Liver (tissue), 9 donors: ENCODE data around the gene CWC25. TPM values are rescaled to one million over a fixed set of nuclear protein-coding genes. Genes with fewer than 3 reads are reported as not detected.

Experiments used
- DNase-seq: peaks from one replicate; pipeline ENCODE4 v3.0.0-alpha.2; 2017; ENCODE audit warnings: low spot score
- H3K27ac ChIP-seq, 2 donors: one replicate each; pipeline ENCODE4 v1.7.0; 2013; ENCODE audit warnings: inconsistent platforms in 2 of 2, low read length in 2 of 2, control low read depth in 1 of 2, low read depth in 1 of 2, mild to moderate bottlenecking in 1 of 2
- H3K27me3 ChIP-seq, 4 donors: one replicate each; pipeline versions ENCODE4 v1.6.1 to v1.7.0; 2013; ENCODE audit warnings: low read length in 3 of 4, inconsistent platforms in 1 of 4, mild to moderate bottlenecking in 1 of 4, moderate library complexity in 1 of 4; ENCODE audit not compliant: control insufficient read depth in 4 of 4, insufficient read depth in 4 of 4
- H3K36me3 ChIP-seq, 4 donors: one replicate each; pipeline versions ENCODE4 v1.6.1 to v1.7.0; 2013; ENCODE audit warnings: low read length in 3 of 4, mild to moderate bottlenecking in 3 of 4, low read depth in 1 of 4, moderate library complexity in 1 of 4; ENCODE audit not compliant: control insufficient read depth in 4 of 4, insufficient read depth in 3 of 4
- H3K4me1 ChIP-seq, 4 donors: one replicate each; pipeline versions ENCODE4 v1.6.1 to v1.7.0; 2013; ENCODE audit warnings: low read length in 3 of 4, mild to moderate bottlenecking in 3 of 4, moderate library complexity in 1 of 4; ENCODE audit not compliant: control insufficient read depth in 4 of 4, insufficient read depth in 4 of 4
- H3K4me3 ChIP-seq, 3 donors: one replicate each; pipeline versions ENCODE4 v1.6.1 to v1.7.0; 2013; ENCODE audit warnings: low read length in 3 of 3, control low read depth in 1 of 3, low read depth in 1 of 3, mild to moderate bottlenecking in 1 of 3
- H3K9ac ChIP-seq, 2 donors: one replicate each; pipeline ENCODE4 v1.7.0; 2013; ENCODE audit warnings: low read length in 2 of 2, mild to moderate bottlenecking in 2 of 2, moderate library complexity in 2 of 2, control low read depth in 1 of 2, low read depth in 1 of 2
- H3K9me3 ChIP-seq, 4 donors: one replicate each; pipeline versions ENCODE4 v1.6.1 to v1.7.0; 2013; ENCODE audit warnings: low read length in 3 of 4; ENCODE audit not compliant: control insufficient read depth in 4 of 4
- EGR1 ChIP-seq, 2 donors: IDR thresholded peaks; 2 replicates each; pipeline ENCODE4 v1.6.1; 2016 to 2018; ENCODE audit warnings: antibody characterized with exemption in 2 of 2, low read depth in 2 of 2
- FOXA1 ChIP-seq: IDR thresholded peaks from 2 replicates; pipeline ENCODE4 v1.6.1; 2016; ENCODE audit warnings: antibody characterized with exemption
- FOXA2 ChIP-seq: IDR thresholded peaks from 2 replicates; pipeline ENCODE4 v1.6.1; 2016; ENCODE audit warnings: antibody characterized with exemption
- GABPA ChIP-seq, 2 donors: IDR thresholded peaks in 1 of 2; conservative IDR thresholded peaks in 1 of 2; 2 replicates each; pipeline ENCODE4 v1.6.1; 2016; ENCODE audit warnings: antibody characterized with exemption in 2 of 2, mild to moderate bottlenecking in 1 of 2, moderate library complexity in 1 of 2
- HNF4A ChIP-seq, 2 donors: conservative IDR thresholded peaks; 2 replicates each; pipeline ENCODE4 v1.6.1; 2016; ENCODE audit warnings: antibody characterized with exemption in 2 of 2, mild to moderate bottlenecking in 2 of 2
- HNF4G ChIP-seq: IDR thresholded peaks from 2 replicates; pipeline ENCODE4 v1.6.1; 2016; ENCODE audit warnings: antibody characterized with exemption
- JUND ChIP-seq, 2 donors: IDR thresholded peaks; 2 replicates each; pipeline ENCODE4 v1.6.1; 2016; ENCODE audit warnings: antibody characterized with exemption in 2 of 2
- NR2F2 ChIP-seq: IDR thresholded peaks from 2 replicates; pipeline ENCODE4 v1.6.1; 2016; ENCODE audit warnings: antibody characterized with exemption
- RAD21 ChIP-seq, 2 donors: IDR thresholded peaks; 2 replicates each; pipeline ENCODE4 v1.6.1; 2016; ENCODE audit warnings: antibody characterized with exemption in 2 of 2, mild to moderate bottlenecking in 2 of 2
- RXRA ChIP-seq, 2 donors: IDR thresholded peaks; 2 replicates each; pipeline ENCODE4 v1.6.1; 2017 to 2018; ENCODE audit warnings: antibody characterized with exemption in 2 of 2, mild to moderate bottlenecking in 1 of 2
- SP1 ChIP-seq: IDR thresholded peaks from 2 replicates; pipeline ENCODE4 v1.6.1; 2018; ENCODE audit warnings: antibody characterized with exemption, mild to moderate bottlenecking
- TAF1 ChIP-seq: conservative IDR thresholded peaks from 2 replicates; pipeline ENCODE4 v1.6.1; 2016; ENCODE audit warnings: antibody characterized with exemption, mild to moderate bottlenecking
- YY1 ChIP-seq: IDR thresholded peaks from 2 replicates; pipeline ENCODE4 v1.6.1; 2016; ENCODE audit warnings: antibody characterized with exemption, mild to moderate bottlenecking
- WGBS: extraction: QIAGEN DNeasy Blood & Tissue Kit; methylation state at CpG from one replicate; pipeline ENCODE4 v1.1.7; 2013; 5-methylcytosine and 5-hydroxymethylcytosine counted together
- polyA plus RNA-seq, 2 donors: library from polyadenylated mRNA; stranded (reverse) in 1 of 2; unstranded in 1 of 2; fragments of 200-250 nt in 1 of 2; fragments of >200 nt in 1 of 2; fragmentation: Nextera tagmentation in 1 of 2; extraction: Ambion mirVana in 1 of 2; gene quantifications; one replicate each; pipeline versions ENCODE4 v1.2.1 to v1.2.3, GENCODE V29; 2013 to 2015
- total RNA-seq, 2 donors: library from RNA; depleted of rRNA; stranded (reverse); fragments of >200 nt; gene quantifications; one replicate each; pipeline ENCODE4 v1.2.3, GENCODE V29; 2014
- TF ChIP-seq, protein P1 (sequence below): IDR thresholded peaks from 2 replicates; pipeline ENCODE4 v1.6.1; 2016; ENCODE audit warnings: antibody characterized with exemption
- TF ChIP-seq, protein P2 (sequence below): fragments of 150-350 bp; IDR thresholded peaks from 2 replicates; pipeline ENCODE4 v1.5.1; 2017; ENCODE audit warnings: improper control_type of control experiment, low read depth, low read length; ENCODE audit not compliant: missing input control
- TF ChIP-seq, protein P3 (sequence below): IDR thresholded peaks from 2 replicates; pipeline ENCODE4 v1.6.1; 2016; ENCODE audit warnings: antibody characterized with exemption
- TF ChIP-seq, protein P4 (sequence below): IDR thresholded peaks from 2 replicates; pipeline ENCODE4 v1.6.1; 2016; ENCODE audit warnings: antibody characterized with exemption
- TF ChIP-seq, protein P5 (sequence below): IDR thresholded peaks from 2 replicates; pipeline ENCODE4 v1.6.1; 2016; ENCODE audit warnings: antibody characterized with exemption, mild to moderate bottlenecking
- donor health status: healthy.
- donor health status: healthy.
- donor health status: healthy.
- donor health status: healthy.
- donor health status: healthy.

Gene CWC25
- total and polyA plus RNA-seq, 4 donors = 5.7 to 10.0 (median 7.4) TPM

DNA sequence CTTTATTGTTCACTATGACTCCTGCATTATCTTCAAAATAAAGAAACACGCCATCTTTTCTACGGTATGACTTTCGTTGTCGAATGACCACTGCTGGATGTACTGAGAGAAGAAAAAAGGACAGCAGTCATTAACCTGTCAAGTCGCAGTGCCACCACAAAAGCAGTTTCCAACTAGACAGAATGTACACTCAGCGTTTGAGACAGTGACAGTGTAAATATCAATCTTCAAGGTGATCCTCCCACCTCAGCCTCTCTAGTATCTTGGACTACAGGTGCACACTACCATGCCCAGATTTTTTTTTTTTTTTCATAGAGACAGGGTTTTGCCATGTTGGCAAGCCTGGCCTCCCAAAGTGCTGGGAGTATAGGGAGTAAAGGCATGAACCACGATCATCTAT lies 25.3 kb upstream of the CWC25 start:
- Histone ChIP-seq H3K27ac (no peak overlapping the region), H3K4me1 (peaks cover 0 to 21% (median 18%) of the 10 kb centered on the region in 4 donors), H3K9me3 (no peaks in the 10 kb centered on the region), H3K9ac (no peak overlapping the region), H3K4me3 (no peak overlapping the region), H3K36me3 (peaks cover 14 to 44% (median 38%) of the 10 kb centered on the region in 4 donors), H3K27me3 (no peaks in the 10 kb centered on the region)
- no peak for DNase-seq
- WGBS = 86% methylated on average over 7 of the region's 7 CpGs
- TF ChIP-seq RXRA (IDR thresholded peaks at IDR 0.05) (no peak), EGR1 (IDR thresholded peaks at IDR 0.05; ENCODE audit: low read depth in 2 of 2) (no peak), TAF1 (no peak), YY1 (no peak), GABPA (IDR thresholded peaks at IDR 0.05 in 1 of 2, conservative IDR thresholded peaks at IDR 0.05 in 1 of 2) (no peak), NR2F2 (no peak), RAD21 (IDR thresholded peaks at IDR 0.05) (no peak), HNF4G (no peak), FOXA1 (no peak), JUND (IDR thresholded peaks at IDR 0.05) (no peak), HNF4A (conservative IDR thresholded peaks at IDR 0.05) (no peak), FOXA2 (no peak), SP1 (no peak)
- TF ChIP-seq, protein P1, sequence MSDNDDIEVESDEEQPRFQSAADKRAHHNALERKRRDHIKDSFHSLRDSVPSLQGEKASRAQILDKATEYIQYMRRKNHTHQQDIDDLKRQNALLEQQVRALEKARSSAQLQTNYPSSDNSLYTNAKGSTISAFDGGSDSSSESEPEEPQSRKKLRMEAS = no peak
- TF ChIP-seq, protein P2, sequence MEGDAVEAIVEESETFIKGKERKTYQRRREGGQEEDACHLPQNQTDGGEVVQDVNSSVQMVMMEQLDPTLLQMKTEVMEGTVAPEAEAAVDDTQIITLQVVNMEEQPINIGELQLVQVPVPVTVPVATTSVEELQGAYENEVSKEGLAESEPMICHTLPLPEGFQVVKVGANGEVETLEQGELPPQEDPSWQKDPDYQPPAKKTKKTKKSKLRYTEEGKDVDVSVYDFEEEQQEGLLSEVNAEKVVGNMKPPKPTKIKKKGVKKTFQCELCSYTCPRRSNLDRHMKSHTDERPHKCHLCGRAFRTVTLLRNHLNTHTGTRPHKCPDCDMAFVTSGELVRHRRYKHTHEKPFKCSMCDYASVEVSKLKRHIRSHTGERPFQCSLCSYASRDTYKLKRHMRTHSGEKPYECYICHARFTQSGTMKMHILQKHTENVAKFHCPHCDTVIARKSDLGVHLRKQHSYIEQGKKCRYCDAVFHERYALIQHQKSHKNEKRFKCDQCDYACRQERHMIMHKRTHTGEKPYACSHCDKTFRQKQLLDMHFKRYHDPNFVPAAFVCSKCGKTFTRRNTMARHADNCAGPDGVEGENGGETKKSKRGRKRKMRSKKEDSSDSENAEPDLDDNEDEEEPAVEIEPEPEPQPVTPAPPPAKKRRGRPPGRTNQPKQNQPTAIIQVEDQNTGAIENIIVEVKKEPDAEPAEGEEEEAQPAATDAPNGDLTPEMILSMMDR = no peak
- TF ChIP-seq, protein P3, sequence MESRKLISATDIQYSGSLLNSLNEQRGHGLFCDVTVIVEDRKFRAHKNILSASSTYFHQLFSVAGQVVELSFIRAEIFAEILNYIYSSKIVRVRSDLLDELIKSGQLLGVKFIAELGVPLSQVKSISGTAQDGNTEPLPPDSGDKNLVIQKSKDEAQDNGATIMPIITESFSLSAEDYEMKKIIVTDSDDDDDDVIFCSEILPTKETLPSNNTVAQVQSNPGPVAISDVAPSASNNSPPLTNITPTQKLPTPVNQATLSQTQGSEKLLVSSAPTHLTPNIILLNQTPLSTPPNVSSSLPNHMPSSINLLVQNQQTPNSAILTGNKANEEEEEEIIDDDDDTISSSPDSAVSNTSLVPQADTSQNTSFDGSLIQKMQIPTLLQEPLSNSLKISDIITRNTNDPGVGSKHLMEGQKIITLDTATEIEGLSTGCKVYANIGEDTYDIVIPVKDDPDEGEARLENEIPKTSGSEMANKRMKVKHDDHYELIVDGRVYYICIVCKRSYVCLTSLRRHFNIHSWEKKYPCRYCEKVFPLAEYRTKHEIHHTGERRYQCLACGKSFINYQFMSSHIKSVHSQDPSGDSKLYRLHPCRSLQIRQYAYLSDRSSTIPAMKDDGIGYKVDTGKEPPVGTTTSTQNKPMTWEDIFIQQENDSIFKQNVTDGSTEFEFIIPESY = no peak

DNA sequence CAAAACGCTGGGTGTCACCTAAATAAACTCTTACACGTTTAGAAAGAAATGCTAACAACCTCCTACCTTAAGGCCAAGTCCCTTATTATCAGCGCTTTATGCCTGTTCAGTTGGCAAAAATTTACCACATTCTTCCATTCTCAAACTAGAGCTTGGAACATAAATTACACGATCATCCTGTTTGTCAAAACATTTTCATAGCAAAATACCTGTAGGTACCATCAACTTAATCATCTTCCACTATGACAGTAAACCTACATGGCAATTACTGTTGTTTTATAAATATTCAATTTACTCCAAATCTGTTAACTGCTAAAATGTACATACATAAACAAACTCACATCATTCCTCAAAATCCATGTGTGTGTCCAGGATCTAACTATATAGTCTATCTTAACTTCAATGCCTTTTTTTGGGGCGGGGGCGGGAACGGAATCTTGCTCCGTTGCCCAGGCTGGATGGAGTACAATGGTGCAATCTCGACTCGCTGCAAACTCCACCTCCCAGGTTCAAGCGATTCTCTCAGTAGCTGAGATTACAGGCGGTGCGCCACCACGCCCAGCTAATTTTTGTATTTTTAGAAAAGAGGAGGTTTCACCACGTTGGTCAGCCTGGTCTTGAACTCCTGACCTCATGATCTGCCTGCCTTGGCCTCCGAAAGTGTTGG lies 24.0 kb upstream of the CWC25 start:
- H3K4me3 ChIP-seq = no peak overlapping the region
- H3K9me3 ChIP-seq = no peaks in the 10 kb centered on the region
- WGBS = 87% methylated on average over 16 of the region's 16 CpGs
- no peaks in the 10 kb centered on the region for H3K27me3 ChIP-seq
- no peak overlapping the region for H3K27ac ChIP-seq
- DNase-seq = no peak
- no peak overlapping the region for H3K9ac ChIP-seq
- H3K4me1 ChIP-seq = peaks cover 0 to 21% (median 18%) of the 10 kb centered on the region in 4 donors
- peaks cover 14 to 44% (median 38%) of the 10 kb centered on the region in 4 donors for H3K36me3 ChIP-seq
- TF ChIP-seq, protein P4, sequence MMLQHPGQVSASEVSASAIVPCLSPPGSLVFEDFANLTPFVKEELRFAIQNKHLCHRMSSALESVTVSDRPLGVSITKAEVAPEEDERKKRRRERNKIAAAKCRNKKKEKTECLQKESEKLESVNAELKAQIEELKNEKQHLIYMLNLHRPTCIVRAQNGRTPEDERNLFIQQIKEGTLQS = no peak
- TF ChIP-seq GABPA (IDR thresholded peaks at IDR 0.05 in 1 of 2, conservative IDR thresholded peaks at IDR 0.05 in 1 of 2) = no peak
- TF ChIP-seq SP1 = no peak
- TF ChIP-seq, protein P3 = no peak
- TF ChIP-seq RXRA (IDR thresholded peaks at IDR 0.05) = no peak
- TF ChIP-seq TAF1 = no peak
- TF ChIP-seq FOXA2 = no peak
- TF ChIP-seq, protein P5, sequence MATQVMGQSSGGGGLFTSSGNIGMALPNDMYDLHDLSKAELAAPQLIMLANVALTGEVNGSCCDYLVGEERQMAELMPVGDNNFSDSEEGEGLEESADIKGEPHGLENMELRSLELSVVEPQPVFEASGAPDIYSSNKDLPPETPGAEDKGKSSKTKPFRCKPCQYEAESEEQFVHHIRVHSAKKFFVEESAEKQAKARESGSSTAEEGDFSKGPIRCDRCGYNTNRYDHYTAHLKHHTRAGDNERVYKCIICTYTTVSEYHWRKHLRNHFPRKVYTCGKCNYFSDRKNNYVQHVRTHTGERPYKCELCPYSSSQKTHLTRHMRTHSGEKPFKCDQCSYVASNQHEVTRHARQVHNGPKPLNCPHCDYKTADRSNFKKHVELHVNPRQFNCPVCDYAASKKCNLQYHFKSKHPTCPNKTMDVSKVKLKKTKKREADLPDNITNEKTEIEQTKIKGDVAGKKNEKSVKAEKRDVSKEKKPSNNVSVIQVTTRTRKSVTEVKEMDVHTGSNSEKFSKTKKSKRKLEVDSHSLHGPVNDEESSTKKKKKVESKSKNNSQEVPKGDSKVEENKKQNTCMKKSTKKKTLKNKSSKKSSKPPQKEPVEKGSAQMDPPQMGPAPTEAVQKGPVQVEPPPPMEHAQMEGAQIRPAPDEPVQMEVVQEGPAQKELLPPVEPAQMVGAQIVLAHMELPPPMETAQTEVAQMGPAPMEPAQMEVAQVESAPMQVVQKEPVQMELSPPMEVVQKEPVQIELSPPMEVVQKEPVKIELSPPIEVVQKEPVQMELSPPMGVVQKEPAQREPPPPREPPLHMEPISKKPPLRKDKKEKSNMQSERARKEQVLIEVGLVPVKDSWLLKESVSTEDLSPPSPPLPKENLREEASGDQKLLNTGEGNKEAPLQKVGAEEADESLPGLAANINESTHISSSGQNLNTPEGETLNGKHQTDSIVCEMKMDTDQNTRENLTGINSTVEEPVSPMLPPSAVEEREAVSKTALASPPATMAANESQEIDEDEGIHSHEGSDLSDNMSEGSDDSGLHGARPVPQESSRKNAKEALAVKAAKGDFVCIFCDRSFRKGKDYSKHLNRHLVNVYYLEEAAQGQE = no peak
- TF ChIP-seq HNF4G = no peak
- TF ChIP-seq, protein P1 = no peak
- no peak for TF ChIP-seq NR2F2
- no peak for TF ChIP-seq HNF4A (conservative IDR thresholded peaks at IDR 0.05)
- no peak for TF ChIP-seq JUND (IDR thresholded peaks at IDR 0.05)
- TF ChIP-seq YY1 = no peak
